Effector memory CD8-positive, alpha-beta T cell (primary cell): ENCODE data around the gene SWT1.

Source experiments
- ATAC-seq: fragments of 150-1000 bp; cut with Tn5 transposase; replicated peaks from 2 replicates; pipeline ENCODE4 v1.10.0; 2021; ENCODE audit warnings: mild to moderate bottlenecking, moderate library complexity
- DNase-seq, 3 experiments: peaks; one replicate each; pipeline ENCODE4 v3.0.0; 2021
- H3K27ac Mint-ChIP-seq, 2 donors: one replicate each; pipeline ENCODE4 v1.8.0; 2022; ENCODE audit warnings: mild to moderate bottlenecking in 2 of 2, mixed read lengths in 2 of 2, moderate library complexity in 2 of 2
- H3K27me3 Mint-ChIP-seq, 2 donors: one replicate each; pipeline ENCODE4 v1.8.0; 2022; ENCODE audit warnings: mixed read lengths in 2 of 2
- H3K36me3 Mint-ChIP-seq: one replicate; pipeline ENCODE4 v1.8.0; 2022; ENCODE audit warnings: mild to moderate bottlenecking, moderate library complexity, mixed read lengths; ENCODE audit not compliant: insufficient read depth
- H3K4me1 Mint-ChIP-seq, 2 donors: one replicate each; pipeline ENCODE4 v1.8.0; 2022; ENCODE audit warnings: low read depth in 2 of 2, mixed read lengths in 2 of 2
- H3K4me3 Mint-ChIP-seq, 2 donors: one replicate each; pipeline ENCODE4 v1.8.0; 2022; ENCODE audit warnings: mild to moderate bottlenecking in 2 of 2, mixed read lengths in 2 of 2, moderate library complexity in 2 of 2
- H3K9me3 Mint-ChIP-seq, 2 donors: one replicate each; pipeline ENCODE4 v1.8.0; 2022; ENCODE audit warnings: mixed read lengths in 2 of 2

SWT1 gene

GRCh38 chr1:185289880-185290279, 132.9 kb downstream of the SWT1 start:
- DNase-seq: no peak
- ATAC-seq: no peak
- peaks cover 7% of the 10 kb centered on the region for H3K36me3 Mint-ChIP-seq
- no peak overlapping the region for H3K27ac Mint-ChIP-seq
- no peaks in the 10 kb centered on the region for H3K27me3 Mint-ChIP-seq
- H3K9me3 Mint-ChIP-seq: peaks cover 0 to 4% of the 10 kb centered on the region in 2 donors
- H3K4me1 Mint-ChIP-seq: peaks cover 3 to 6% of the 10 kb centered on the region in 2 donors
- no peak overlapping the region for H3K4me3 Mint-ChIP-seq

- DNase-seq: no peak
- H3K27me3 Mint-ChIP-seq: no peaks in the 10 kb centered on the region
- H3K4me1 Mint-ChIP-seq: peaks cover 0 to 1% of the 10 kb centered on the region in 2 donors
- H3K36me3 Mint-ChIP-seq: peaks cover 19% of the 10 kb centered on the region
- peak; percentile 26 for ATAC-seq
- H3K27ac Mint-ChIP-seq: no peak overlapping the region
- H3K9me3 Mint-ChIP-seq: peaks cover 0 to 4% of the 10 kb centered on the region in 2 donors
- H3K4me3 Mint-ChIP-seq: no peak overlapping the region
Observed at GRCh38 chr1:185291159-185291558, 134.2 kb downstream of the SWT1 start.

- peaks cover 24% of the 10 kb centered on the region for H3K36me3 Mint-ChIP-seq
- ATAC-seq (no peak), DNase-seq (no peak)
- H3K4me3 Mint-ChIP-seq: no peak overlapping the region
- no peaks in the 10 kb centered on the region for H3K4me1 Mint-ChIP-seq
- peak overlapping the region; percentile 72 to 73 for H3K27ac Mint-ChIP-seq
- no peaks in the 10 kb centered on the region for H3K27me3 Mint-ChIP-seq
- H3K9me3 Mint-ChIP-seq: peaks cover 0 to 4% of the 10 kb centered on the region in 2 donors
Observed at GRCh38 chr1:185291652-185292051, 134.7 kb downstream of the SWT1 start.

GRCh38 chr1:185292237-185292636, 135.3 kb downstream of the SWT1 start:
- H3K36me3 Mint-ChIP-seq: peaks cover 30% of the 10 kb centered on the region
- ATAC-seq (no peak), DNase-seq (no peak)
- no peak overlapping the region for H3K4me3 Mint-ChIP-seq
- no peaks in the 10 kb centered on the region for H3K27me3 Mint-ChIP-seq
- H3K27ac Mint-ChIP-seq: peak overlapping the region; percentile 72 to 73
- no peaks in the 10 kb centered on the region for H3K4me1 Mint-ChIP-seq
- H3K9me3 Mint-ChIP-seq: peaks cover 0 to 4% of the 10 kb centered on the region in 2 donors

- Mint-ChIP-seq H3K4me3 (no peak overlapping the region), H3K9me3 (peaks cover 0 to 4% of the 10 kb centered on the region in 2 donors), H3K27me3 (no peaks in the 10 kb centered on the region), H3K27ac (peak overlapping the region in 1 of 2 donors; percentile 44), H3K36me3 (peaks cover 48% of the 10 kb centered on the region), H3K4me1 (peaks cover 0 to 3% of the 10 kb centered on the region in 2 donors)
- DNase-seq (no peak), ATAC-seq (no peak)
Observed at GRCh38 chr1:185293967-185294542, 137.1 kb downstream of the SWT1 start.

- H3K36me3 Mint-ChIP-seq: peaks cover 58% of the 10 kb centered on the region
- H3K9me3 Mint-ChIP-seq: no peaks in the 10 kb centered on the region
- H3K27ac Mint-ChIP-seq: peak overlapping the region; percentile 30 to 44
- H3K4me3 Mint-ChIP-seq: no peak overlapping the region
- peaks cover 0 to 3% of the 10 kb centered on the region in 2 donors for H3K4me1 Mint-ChIP-seq
- no peak for DNase-seq
- H3K27me3 Mint-ChIP-seq: no peaks in the 10 kb centered on the region
- ATAC-seq: no peak
Observed at GRCh38 chr1:185295091-185295490, 138.1 kb downstream of the SWT1 start.

- Mint-ChIP-seq H3K27me3 (no peaks in the 10 kb centered on the region), H3K9me3 (no peaks in the 10 kb centered on the region), H3K36me3 (peaks cover 82% of the 10 kb centered on the region), H3K27ac (peak overlapping the region; percentile 36 to 63), H3K4me1 (peaks cover 0 to 3% of the 10 kb centered on the region in 2 donors), H3K4me3 (no peak overlapping the region)
- no peak for ATAC-seq
- DNase-seq: no peak
Observed at GRCh38 chr1:185297982-185298381, 141.0 kb downstream of the SWT1 start.

- H3K36me3 Mint-ChIP-seq: peaks cover 97% of the 10 kb centered on the region
- H3K27me3 Mint-ChIP-seq: no peaks in the 10 kb centered on the region
- H3K27ac Mint-ChIP-seq: no peak overlapping the region
- ATAC-seq (no peak), DNase-seq (no peak)
- no peaks in the 10 kb centered on the region for H3K9me3 Mint-ChIP-seq
- H3K4me1 Mint-ChIP-seq: peaks cover 4 to 6% of the 10 kb centered on the region in 2 donors
- H3K4me3 Mint-ChIP-seq: no peak overlapping the region
Observed at GRCh38 chr1:185300152-185300551, 143.2 kb downstream of the SWT1 start.

- peaks cover 7 to 9% of the 10 kb centered on the region in 2 donors for H3K4me1 Mint-ChIP-seq
- H3K4me3 Mint-ChIP-seq: no peak overlapping the region
- no peaks in the 10 kb centered on the region for H3K9me3 Mint-ChIP-seq
- no peaks in the 10 kb centered on the region for H3K27me3 Mint-ChIP-seq
- DNase-seq: no peak
- H3K36me3 Mint-ChIP-seq: peaks cover 98% of the 10 kb centered on the region
- ATAC-seq: peak; percentile 16
- peak overlapping the region in 1 of 2 donors; percentile 51 for H3K27ac Mint-ChIP-seq
Observed at GRCh38 chr1:185305419-185305818, 148.5 kb downstream of the SWT1 start.

GRCh38 chr1:185308126-185308525, 151.2 kb downstream of the SWT1 start:
- H3K27ac Mint-ChIP-seq: peak overlapping the region in 1 of 2 donors; percentile 2
- H3K36me3 Mint-ChIP-seq: peaks cover 97% of the 10 kb centered on the region
- peaks cover 18 to 30% of the 10 kb centered on the region in 2 donors for H3K4me1 Mint-ChIP-seq
- H3K27me3 Mint-ChIP-seq: no peaks in the 10 kb centered on the region
- ATAC-seq (no peak), DNase-seq (no peak)
- no peak overlapping the region for H3K4me3 Mint-ChIP-seq
- no peaks in the 10 kb centered on the region for H3K9me3 Mint-ChIP-seq

GRCh38 chr1:185309566-185309965, 152.6 kb downstream of the SWT1 start:
- H3K4me3 Mint-ChIP-seq: no peak overlapping the region
- no peaks in the 10 kb centered on the region for H3K9me3 Mint-ChIP-seq
- DNase-seq: no peak
- H3K27ac Mint-ChIP-seq: peak overlapping the region; percentile 35 to 49
- peaks cover 89% of the 10 kb centered on the region for H3K36me3 Mint-ChIP-seq
- H3K4me1 Mint-ChIP-seq: peaks cover 27 to 41% of the 10 kb centered on the region in 2 donors
- ATAC-seq: no peak
- no peaks in the 10 kb centered on the region for H3K27me3 Mint-ChIP-seq

GRCh38 chr1:185311589-185312225, 154.7 kb downstream of the SWT1 start:
- no peak for DNase-seq
- no peak for ATAC-seq
- Mint-ChIP-seq H3K27me3 (no peaks in the 10 kb centered on the region), H3K9me3 (no peaks in the 10 kb centered on the region), H3K4me3 (peak overlapping the region; percentile 59 to 86), H3K27ac (no peak overlapping the region), H3K36me3 (peaks cover 81% of the 10 kb centered on the region), H3K4me1 (peaks cover 29 to 51% of the 10 kb centered on the region in 2 donors)

- Mint-ChIP-seq H3K27ac (peak overlapping the region in 1 of 2 donors; percentile 33), H3K4me3 (peak overlapping the region; percentile 86 to 89), H3K4me1 (peaks cover 32 to 53% of the 10 kb centered on the region in 2 donors)
Observed at GRCh38 chr1:185312361-185313138, 155.6 kb downstream of the SWT1 start.

More at GRCh38 chr1:185312361-185313138, 155.6 kb downstream of the SWT1 start:
- DNase-seq (no peak), ATAC-seq (no peak)
- Mint-ChIP-seq H3K9me3 (no peaks in the 10 kb centered on the region), H3K27me3 (no peaks in the 10 kb centered on the region), H3K36me3 (peaks cover 81% of the 10 kb centered on the region)
